ENCODE data around the gene PTRH2. TPM values are rescaled to one million over a fixed set of nuclear protein-coding genes. Genes with fewer than 3 reads are reported as not detected.
A peak's percentile ranks its signal among the peaks of the same experiment; 100 is the strongest.

Gene PTRH2
- total RNA-seq, 2 donors from 2014 or later = 15.3 to 15.5 TPM

GRCh38 chr17:59746849-59747445 lies 39.7 kb upstream of the PTRH2 start:
- WGBS, 2 donors = 80 to 92% methylated on average over 4 of the region's 4 CpGs
- Histone ChIP-seq H3K9me3 (no peaks in the 10 kb centered on the region), H3K36me3 (replicated peaks in 1 of 2; ENCODE audit: insufficient read depth in 1 of 2, low read depth in 2 of 2) (no peaks in the 10 kb centered on the region), H3K4me3 (no peak overlapping the region), H3K27ac (no peak overlapping the region), H3K4me1 (no peaks in the 10 kb centered on the region), H3K27me3 (no peaks in the 10 kb centered on the region)
- DNase-seq = peak in 1 of 4 donors; percentile 17
- TF ChIP-seq, protein P1, sequence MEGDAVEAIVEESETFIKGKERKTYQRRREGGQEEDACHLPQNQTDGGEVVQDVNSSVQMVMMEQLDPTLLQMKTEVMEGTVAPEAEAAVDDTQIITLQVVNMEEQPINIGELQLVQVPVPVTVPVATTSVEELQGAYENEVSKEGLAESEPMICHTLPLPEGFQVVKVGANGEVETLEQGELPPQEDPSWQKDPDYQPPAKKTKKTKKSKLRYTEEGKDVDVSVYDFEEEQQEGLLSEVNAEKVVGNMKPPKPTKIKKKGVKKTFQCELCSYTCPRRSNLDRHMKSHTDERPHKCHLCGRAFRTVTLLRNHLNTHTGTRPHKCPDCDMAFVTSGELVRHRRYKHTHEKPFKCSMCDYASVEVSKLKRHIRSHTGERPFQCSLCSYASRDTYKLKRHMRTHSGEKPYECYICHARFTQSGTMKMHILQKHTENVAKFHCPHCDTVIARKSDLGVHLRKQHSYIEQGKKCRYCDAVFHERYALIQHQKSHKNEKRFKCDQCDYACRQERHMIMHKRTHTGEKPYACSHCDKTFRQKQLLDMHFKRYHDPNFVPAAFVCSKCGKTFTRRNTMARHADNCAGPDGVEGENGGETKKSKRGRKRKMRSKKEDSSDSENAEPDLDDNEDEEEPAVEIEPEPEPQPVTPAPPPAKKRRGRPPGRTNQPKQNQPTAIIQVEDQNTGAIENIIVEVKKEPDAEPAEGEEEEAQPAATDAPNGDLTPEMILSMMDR (IDR thresholded peaks at IDR 0.05) = peak; percentile 47 to 68 (median 56)
- no peak for TF ChIP-seq POLR2A (IDR thresholded peaks at IDR 0.05)
- ATAC-seq = peak; percentile 52
- intact Hi-C loops (cut with DNase I) = no loop called here

DNA sequence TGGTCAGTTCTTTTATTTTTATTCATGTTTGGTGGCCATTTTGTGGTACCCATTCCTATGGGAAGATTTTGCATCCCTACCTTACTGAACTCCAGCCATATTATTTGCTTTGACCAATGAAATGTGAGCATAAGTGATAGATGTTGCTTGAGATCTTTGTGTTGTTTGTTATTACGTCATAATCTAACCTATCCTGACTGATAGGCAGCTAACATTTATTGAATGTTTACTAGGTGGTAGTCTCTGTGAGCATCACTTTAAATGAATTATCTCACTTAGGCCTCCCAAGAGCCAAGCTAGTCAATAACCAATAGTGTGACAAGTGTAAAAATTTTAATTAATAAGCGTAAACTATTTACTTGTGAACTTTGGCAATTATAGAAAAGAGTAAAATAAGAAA lies 37.8 kb upstream of the PTRH2 start:
- WGBS, 2 donors = 85 to 90% methylated on average over 2 of the region's 2 CpGs
- no peak for TF ChIP-seq POLR2A (IDR thresholded peaks at IDR 0.05)
- TF ChIP-seq, protein P1 (IDR thresholded peaks at IDR 0.05) = no peak

GRCh38 chr17:59743842-59744241 lies 36.6 kb upstream of the PTRH2 start:
- TF ChIP-seq POLR2A (IDR thresholded peaks at IDR 0.05) = no peak
- TF ChIP-seq, protein P1 (IDR thresholded peaks at IDR 0.05) = no peak
- Histone ChIP-seq H3K36me3 (replicated peaks in 1 of 2; ENCODE audit: insufficient read depth in 1 of 2, low read depth in 2 of 2) (no peaks in the 10 kb centered on the region), H3K27ac (no peak overlapping the region), H3K4me3 (no peak overlapping the region), H3K9me3 (no peaks in the 10 kb centered on the region), H3K27me3 (no peaks in the 10 kb centered on the region), H3K4me1 (no peaks in the 10 kb centered on the region)
- intact Hi-C loops (cut with DNase I) = no loop called here
- DNase-seq = no peak
- 93 to 100% methylated on average over 4 of the region's 4 CpGs for WGBS, 2 donors
- no peak for ATAC-seq

More for the DNA sequence above, 37.8 kb upstream of the PTRH2 start:
- DNase-seq (no peak), ATAC-seq (no peak)
- intact Hi-C loops (cut with DNase I) = no loop called here
- Histone ChIP-seq H3K4me1 (no peaks in the 10 kb centered on the region), H3K9me3 (no peaks in the 10 kb centered on the region), H3K36me3 (replicated peaks in 1 of 2; ENCODE audit: insufficient read depth in 1 of 2, low read depth in 2 of 2) (no peaks in the 10 kb centered on the region), H3K4me3 (no peak overlapping the region), H3K27ac (no peak overlapping the region), H3K27me3 (no peaks in the 10 kb centered on the region)

DNA sequence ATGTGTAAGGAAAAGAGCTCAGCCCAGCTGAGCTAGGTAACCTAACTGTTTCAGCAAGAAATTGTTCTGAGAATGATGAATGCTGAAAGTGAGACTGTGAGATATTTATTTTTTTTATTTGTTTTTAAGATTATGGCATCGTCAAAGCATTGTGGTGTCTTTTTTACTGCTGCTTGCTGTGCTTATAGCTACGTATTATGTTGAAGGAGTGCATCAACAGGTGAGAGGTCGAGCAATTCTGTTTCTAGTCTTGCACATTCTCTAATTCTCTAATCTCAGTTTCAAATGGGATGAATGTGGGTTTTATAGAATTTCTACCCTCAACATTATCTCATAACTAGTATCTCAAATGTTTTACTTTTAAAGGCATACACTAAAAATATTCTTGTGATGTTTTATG lies 30.1 kb upstream of the PTRH2 start:
- Histone ChIP-seq H3K9me3 (no peaks in the 10 kb centered on the region), H3K4me1 (no peaks in the 10 kb centered on the region), H3K36me3 (replicated peaks in 1 of 2; ENCODE audit: insufficient read depth in 1 of 2, low read depth in 2 of 2) (peaks cover 0 to 6% of the 10 kb centered on the region in 2 donors), H3K27me3 (no peaks in the 10 kb centered on the region), H3K27ac (no peak overlapping the region), H3K4me3 (no peak overlapping the region)
- TF ChIP-seq, protein P1 (IDR thresholded peaks at IDR 0.05) = no peak
- TF ChIP-seq POLR2A (IDR thresholded peaks at IDR 0.05) = no peak
- 84 to 85% methylated on average over 3 of the region's 3 CpGs for WGBS, 2 donors
- intact Hi-C loops (cut with DNase I) = no loop called here
- ATAC-seq (no peak), DNase-seq (no peak)

DNA sequence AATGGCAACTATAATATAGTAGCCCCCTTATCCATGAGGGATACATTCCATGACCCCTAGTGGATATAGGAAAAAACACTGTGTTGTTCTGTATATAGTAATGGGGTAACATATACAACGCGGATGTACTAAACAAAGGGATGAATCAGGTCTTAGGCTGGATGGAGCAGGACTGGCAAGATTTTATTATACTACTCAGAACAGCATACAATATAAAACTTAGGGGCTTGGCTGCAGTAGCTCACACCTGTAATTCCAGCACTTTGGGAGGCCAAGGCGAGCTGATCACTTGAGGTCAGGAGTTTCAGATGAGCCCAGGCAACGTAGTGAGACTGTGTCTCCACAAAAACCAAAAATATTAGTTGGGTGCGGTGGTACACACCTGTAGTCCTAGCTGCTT lies 27.0 kb upstream of the PTRH2 start:
- H3K4me1 ChIP-seq = peaks cover 5% of the 10 kb centered on the region
- no peak for ATAC-seq
- no peak for TF ChIP-seq POLR2A (IDR thresholded peaks at IDR 0.05)
- no peaks in the 10 kb centered on the region for H3K27me3 ChIP-seq
- no peaks in the 10 kb centered on the region for H3K9me3 ChIP-seq
- WGBS, 2 donors = 93 to 96% methylated on average over 5 of the region's 5 CpGs
- DNase-seq = no peak
- intact Hi-C loops (cut with DNase I) = no loop called here
- H3K36me3 ChIP-seq (replicated peaks in 1 of 2; ENCODE audit: insufficient read depth in 1 of 2, low read depth in 2 of 2) = peaks cover 0 to 6% of the 10 kb centered on the region in 2 donors
- no peak overlapping the region for H3K4me3 ChIP-seq
- H3K27ac ChIP-seq = no peak overlapping the region
